Measurements from ENCODE around the gene FGF5.

The FGF5 gene

DNA sequence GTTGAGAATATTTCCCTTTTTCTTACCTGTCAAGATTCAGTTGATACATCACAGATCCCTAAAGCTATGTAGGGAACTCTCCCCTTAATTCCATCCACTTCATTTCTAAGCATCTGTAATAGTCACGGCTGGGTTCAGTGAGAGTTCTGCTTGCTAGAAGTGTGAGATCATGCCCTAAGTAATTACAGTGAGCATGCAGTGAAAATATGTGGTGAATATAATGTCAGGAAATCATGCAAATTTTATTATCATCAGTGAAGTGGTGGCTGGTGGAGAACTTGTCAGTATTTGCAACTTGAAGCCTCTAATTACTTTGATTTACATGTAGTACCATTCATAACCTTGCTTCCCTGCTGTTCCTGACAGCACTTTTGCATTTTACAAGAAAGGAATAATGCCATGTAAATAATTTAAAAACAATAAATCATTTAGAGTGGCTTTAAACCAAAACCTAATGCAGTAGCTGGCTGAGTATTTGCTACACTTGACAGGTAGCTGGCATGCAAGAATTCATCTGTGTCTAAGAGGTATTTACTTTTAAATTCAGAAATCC, 40.8 kb downstream of the FGF5 start:
- no peak for DNase-seq (ENCODE audit: low read depth in 1 of 2, low spot score in 1 of 2)

DNA sequence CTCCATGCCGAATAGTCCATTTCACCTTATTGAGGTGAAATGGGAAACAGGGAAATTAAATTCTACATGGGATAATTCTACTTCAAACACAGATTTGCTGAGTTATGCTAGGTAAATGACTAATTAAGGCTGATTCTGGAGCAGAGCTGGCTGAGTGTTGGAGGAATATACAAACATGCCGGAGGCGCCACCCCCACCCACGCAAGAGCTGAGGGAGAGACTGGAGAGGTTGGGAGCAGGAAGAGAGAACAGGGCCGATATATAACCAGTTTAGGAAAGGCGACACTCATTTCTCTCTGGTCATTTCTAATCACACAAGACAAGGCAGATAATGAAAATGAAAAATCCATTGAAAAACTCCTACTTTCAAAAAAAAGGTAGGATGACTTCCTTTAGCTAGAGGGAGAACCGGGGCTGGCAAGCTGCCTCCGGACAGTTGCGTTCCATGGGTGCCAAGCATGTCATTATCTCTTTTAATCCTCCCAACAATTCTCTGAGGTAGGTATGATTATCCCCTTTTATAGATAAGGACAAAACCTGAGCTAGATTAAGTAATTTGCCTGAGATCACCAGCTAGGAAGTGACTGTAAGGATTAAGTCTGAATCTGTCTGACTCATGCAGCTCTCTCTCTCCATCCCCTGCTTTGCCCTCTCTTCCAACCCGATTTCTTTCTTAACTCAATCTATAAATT, 41.5 kb downstream of the FGF5 start:
- Histone ChIP-seq H3K4me3 (replicated peaks; ENCODE audit: insufficient read depth, low read length) (no peak overlapping the region), H3K27ac (replicated peaks) (no peak overlapping the region), H3K27me3 (ENCODE audit: insufficient read depth, poor library complexity, severe bottlenecking) (no peaks in the 10 kb centered on the region)
- no peak for DNase-seq (ENCODE audit: low read depth in 1 of 2, low spot score in 1 of 2)
- TF ChIP-seq, protein P1, sequence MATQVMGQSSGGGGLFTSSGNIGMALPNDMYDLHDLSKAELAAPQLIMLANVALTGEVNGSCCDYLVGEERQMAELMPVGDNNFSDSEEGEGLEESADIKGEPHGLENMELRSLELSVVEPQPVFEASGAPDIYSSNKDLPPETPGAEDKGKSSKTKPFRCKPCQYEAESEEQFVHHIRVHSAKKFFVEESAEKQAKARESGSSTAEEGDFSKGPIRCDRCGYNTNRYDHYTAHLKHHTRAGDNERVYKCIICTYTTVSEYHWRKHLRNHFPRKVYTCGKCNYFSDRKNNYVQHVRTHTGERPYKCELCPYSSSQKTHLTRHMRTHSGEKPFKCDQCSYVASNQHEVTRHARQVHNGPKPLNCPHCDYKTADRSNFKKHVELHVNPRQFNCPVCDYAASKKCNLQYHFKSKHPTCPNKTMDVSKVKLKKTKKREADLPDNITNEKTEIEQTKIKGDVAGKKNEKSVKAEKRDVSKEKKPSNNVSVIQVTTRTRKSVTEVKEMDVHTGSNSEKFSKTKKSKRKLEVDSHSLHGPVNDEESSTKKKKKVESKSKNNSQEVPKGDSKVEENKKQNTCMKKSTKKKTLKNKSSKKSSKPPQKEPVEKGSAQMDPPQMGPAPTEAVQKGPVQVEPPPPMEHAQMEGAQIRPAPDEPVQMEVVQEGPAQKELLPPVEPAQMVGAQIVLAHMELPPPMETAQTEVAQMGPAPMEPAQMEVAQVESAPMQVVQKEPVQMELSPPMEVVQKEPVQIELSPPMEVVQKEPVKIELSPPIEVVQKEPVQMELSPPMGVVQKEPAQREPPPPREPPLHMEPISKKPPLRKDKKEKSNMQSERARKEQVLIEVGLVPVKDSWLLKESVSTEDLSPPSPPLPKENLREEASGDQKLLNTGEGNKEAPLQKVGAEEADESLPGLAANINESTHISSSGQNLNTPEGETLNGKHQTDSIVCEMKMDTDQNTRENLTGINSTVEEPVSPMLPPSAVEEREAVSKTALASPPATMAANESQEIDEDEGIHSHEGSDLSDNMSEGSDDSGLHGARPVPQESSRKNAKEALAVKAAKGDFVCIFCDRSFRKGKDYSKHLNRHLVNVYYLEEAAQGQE (IDR thresholded peaks at IDR 0.05; ENCODE audit: insufficient replicate concordance, low read depth): no peak
- TF ChIP-seq, protein P2, sequence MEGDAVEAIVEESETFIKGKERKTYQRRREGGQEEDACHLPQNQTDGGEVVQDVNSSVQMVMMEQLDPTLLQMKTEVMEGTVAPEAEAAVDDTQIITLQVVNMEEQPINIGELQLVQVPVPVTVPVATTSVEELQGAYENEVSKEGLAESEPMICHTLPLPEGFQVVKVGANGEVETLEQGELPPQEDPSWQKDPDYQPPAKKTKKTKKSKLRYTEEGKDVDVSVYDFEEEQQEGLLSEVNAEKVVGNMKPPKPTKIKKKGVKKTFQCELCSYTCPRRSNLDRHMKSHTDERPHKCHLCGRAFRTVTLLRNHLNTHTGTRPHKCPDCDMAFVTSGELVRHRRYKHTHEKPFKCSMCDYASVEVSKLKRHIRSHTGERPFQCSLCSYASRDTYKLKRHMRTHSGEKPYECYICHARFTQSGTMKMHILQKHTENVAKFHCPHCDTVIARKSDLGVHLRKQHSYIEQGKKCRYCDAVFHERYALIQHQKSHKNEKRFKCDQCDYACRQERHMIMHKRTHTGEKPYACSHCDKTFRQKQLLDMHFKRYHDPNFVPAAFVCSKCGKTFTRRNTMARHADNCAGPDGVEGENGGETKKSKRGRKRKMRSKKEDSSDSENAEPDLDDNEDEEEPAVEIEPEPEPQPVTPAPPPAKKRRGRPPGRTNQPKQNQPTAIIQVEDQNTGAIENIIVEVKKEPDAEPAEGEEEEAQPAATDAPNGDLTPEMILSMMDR (IDR thresholded peaks at IDR 0.05; ENCODE audit: insufficient read depth, low read length): no peak
- TF ChIP-seq POLR2AphosphoS5 (IDR thresholded peaks at IDR 0.05; ENCODE audit: low read depth): no peak
- TF ChIP-seq GABPA (IDR thresholded peaks at IDR 0.05; ENCODE audit: low read depth): no peak
- no peak for TF ChIP-seq SPI1 (IDR thresholded peaks at IDR 0.05; ENCODE audit: borderline replicate concordance, low read depth)

More for the DNA sequence above, 40.8 kb downstream of the FGF5 start:
- Histone ChIP-seq H3K27ac (replicated peaks) (no peak overlapping the region), H3K4me3 (replicated peaks; ENCODE audit: insufficient read depth, low read length) (no peak overlapping the region), H3K27me3 (ENCODE audit: insufficient read depth, poor library complexity, severe bottlenecking) (no peaks in the 10 kb centered on the region)
- TF ChIP-seq POLR2AphosphoS5 (IDR thresholded peaks at IDR 0.05; ENCODE audit: low read depth) (no peak), SPI1 (IDR thresholded peaks at IDR 0.05; ENCODE audit: borderline replicate concordance, low read depth) (no peak), GABPA (IDR thresholded peaks at IDR 0.05; ENCODE audit: low read depth) (no peak)
- TF ChIP-seq, protein P2 (IDR thresholded peaks at IDR 0.05; ENCODE audit: insufficient read depth, low read length): no peak
- TF ChIP-seq, protein P1 (IDR thresholded peaks at IDR 0.05; ENCODE audit: insufficient replicate concordance, low read depth): no peak

DNA sequence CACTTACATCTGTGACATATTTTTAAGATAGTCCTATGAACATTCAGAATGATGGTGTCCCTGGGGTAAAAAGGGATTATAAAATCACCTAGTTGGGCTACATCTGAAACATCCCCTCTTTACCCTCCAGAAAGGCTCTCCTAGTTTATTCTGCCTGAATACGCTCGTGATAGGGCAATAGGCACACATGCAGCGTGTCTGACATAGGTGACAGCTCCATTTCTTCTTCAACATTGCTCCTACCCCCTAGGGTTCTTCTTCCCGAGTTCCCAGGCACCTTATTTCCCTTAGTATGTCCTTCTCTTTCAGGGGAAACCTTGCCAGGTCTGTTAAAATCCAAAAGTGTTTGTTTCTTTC, 42.0 kb downstream of the FGF5 start:
- TF ChIP-seq SPI1 (IDR thresholded peaks at IDR 0.05; ENCODE audit: borderline replicate concordance, low read depth): no peak
- TF ChIP-seq, protein P1 (IDR thresholded peaks at IDR 0.05; ENCODE audit: insufficient replicate concordance, low read depth): no peak
- TF ChIP-seq, protein P2 (IDR thresholded peaks at IDR 0.05; ENCODE audit: insufficient read depth, low read length): no peak
- no peak for TF ChIP-seq POLR2AphosphoS5 (IDR thresholded peaks at IDR 0.05; ENCODE audit: low read depth)
- no peak for TF ChIP-seq GABPA (IDR thresholded peaks at IDR 0.05; ENCODE audit: low read depth)
- no peak overlapping the region for H3K27ac ChIP-seq (replicated peaks)
- H3K27me3 ChIP-seq (ENCODE audit: insufficient read depth, poor library complexity, severe bottlenecking): no peaks in the 10 kb centered on the region

More for the DNA sequence above, 42.0 kb downstream of the FGF5 start:
- no peak for DNase-seq (ENCODE audit: low read depth in 1 of 2, low spot score in 1 of 2)
- no peak overlapping the region for H3K4me3 ChIP-seq (replicated peaks; ENCODE audit: insufficient read depth, low read length)
